Neural progenitor cell (in vitro differentiated cells): Measurements from ENCODE around the gene CPLANE1. TPM values are rescaled to one million over a fixed set of nuclear protein-coding genes. Genes with fewer than 3 reads are reported as not detected.
"Not testable (repeated sequence)": the region's sequence is repeated elsewhere in the genome, so short reads cannot be mapped to it uniquely, and the experiment has no call there.

ENCODE experiments used
- DNase-seq: peaks from one replicate; pipeline ENCODE4 v3.0.0-alpha.2; 2016; ENCODE audit warnings: low spot score
- H2AFZ ChIP-seq: fragments of 200-600 bp; sonication (generic); replicated peaks from 2 replicates; pipeline ENCODE4 v1.6.1; 2016; ENCODE audit warnings: antibody characterized with exemption
- H3F3A ChIP-seq: fragments of 200-600 bp; sonication (generic); 2 replicates; pipeline ENCODE4 v1.6.1; 2016; ENCODE audit warnings: antibody characterized with exemption, low read depth
- H3K27ac ChIP-seq: fragments of 200-600 bp; sonication (generic); 2 replicates; pipeline ENCODE4 v1.5.1; 2016; ENCODE audit warnings: mild to moderate bottlenecking
- H3K27me3 ChIP-seq: fragments of 200-600 bp; sonication (generic); 2 replicates; pipeline ENCODE4 v1.6.1; 2016; ENCODE audit warnings: mild to moderate bottlenecking, moderate library complexity
- H3K36me3 ChIP-seq: fragments of 200-600 bp; sonication (generic); 2 replicates; pipeline ENCODE4 v1.5.1; 2016
- H3K4me1 ChIP-seq: fragments of 200-600 bp; sonication (generic); 2 replicates; pipeline ENCODE4 v1.6.1; 2016; ENCODE audit warnings: mixed run types
- H3K4me2 ChIP-seq: fragments of 200-600 bp; sonication (generic); 2 replicates; pipeline ENCODE4 v1.6.1; 2016
- H3K4me3 ChIP-seq: fragments of 200-600 bp; sonication (generic); 2 replicates; pipeline ENCODE4 v1.5.1; 2016
- H3K79me2 ChIP-seq: fragments of 200-600 bp; sonication (generic); 2 replicates; pipeline ENCODE4 v1.6.1; 2016; ENCODE audit warnings: low read depth
- H3K9ac ChIP-seq: fragments of 200-600 bp; sonication (generic); 2 replicates; pipeline ENCODE4 v1.6.1; 2016
- H3K9me3 ChIP-seq: fragments of 200-600 bp; sonication (generic); 2 replicates; pipeline ENCODE4 v1.5.1; 2016; ENCODE audit warnings: low read depth
- H4K20me1 ChIP-seq: fragments of 200-600 bp; sonication (generic); 2 replicates; pipeline ENCODE4 v1.6.1; 2016; ENCODE audit warnings: low read depth
- H3K27ac Mint-ChIP-seq: 3 replicates; pipeline ENCODE4 v1.8.0; 2021; ENCODE audit warnings: mixed read lengths
- H3K27me3 Mint-ChIP-seq: 2 replicates; pipeline ENCODE4 v1.8.0; 2022; ENCODE audit warnings: low read depth, mild to moderate bottlenecking, inconsistent platforms, moderate library complexity, mixed read lengths; ENCODE audit not compliant: insufficient read depth
- H3K36me3 Mint-ChIP-seq: 3 replicates; pipeline ENCODE4 v1.8.0; 2021; ENCODE audit warnings: mixed read lengths
- H3K4me1 Mint-ChIP-seq: 3 replicates; pipeline ENCODE4 v1.8.0; 2021; ENCODE audit warnings: mixed read lengths
- H3K4me3 Mint-ChIP-seq: 3 replicates; pipeline ENCODE4 v1.8.0; 2021; ENCODE audit warnings: mild to moderate bottlenecking, moderate library complexity, mixed read lengths
- H3K9me3 Mint-ChIP-seq: 3 replicates; pipeline ENCODE4 v1.8.0; 2020; ENCODE audit warnings: mixed read lengths
- CTCF ChIP-seq: fragments of 200-600 bp; sonication (generic); IDR thresholded peaks from 2 replicates; pipeline ENCODE4 v1.5.1; 2017; ENCODE audit warnings: antibody characterized with exemption, mild to moderate bottlenecking
- EZH2 ChIP-seq: fragments of 200-600 bp; sonication (generic); IDR thresholded peaks from 2 replicates; pipeline ENCODE4 v1.6.1; 2017; ENCODE audit warnings: antibody characterized with exemption, mild to moderate bottlenecking, moderate library complexity
- EZH2phosphoT487 ChIP-seq: fragments of 200-600 bp; sonication (generic); IDR thresholded peaks from 2 replicates; pipeline ENCODE4 v1.6.1; 2017; ENCODE audit warnings: antibody characterized with exemption
- total RNA-seq: library from RNA; depleted of rRNA; stranded (reverse); fragments of >200 nt; gene quantifications from 2 replicates; pipeline ENCODE4 v1.2.3, GENCODE V29; 2015; ENCODE audit warnings: low replicate concordance

Gene CPLANE1
- total RNA-seq, 1 donor from 2014 or later: 23.4 TPM

- TF ChIP-seq CTCF (no peak), EZH2phosphoT487 (no peak), EZH2 (no peak)
- Mint-ChIP-seq H3K27ac (no peak overlapping the region), H3K4me1 (peaks cover 12% of the 10 kb centered on the region)
Measured at GRCh38 chr5:37226377-37226776, 22.8 kb downstream of the CPLANE1 start.

GRCh38 chr5:37222181-37222580 is 27.0 kb downstream of the CPLANE1 start:
- H3K4me3 ChIP-seq: no peak overlapping the region
- H3K4me2 ChIP-seq: no peak overlapping the region
- no peak overlapping the region for H3K4me3 Mint-ChIP-seq
- H3K27me3 ChIP-seq: no peaks in the 10 kb centered on the region
- H3K36me3 Mint-ChIP-seq: peaks cover 14% of the 10 kb centered on the region
- H2AFZ ChIP-seq: no peak overlapping the region
- H3K27ac Mint-ChIP-seq: no peak overlapping the region
- H3F3A ChIP-seq: no peaks in the 10 kb centered on the region
- no peak overlapping the region for H3K9ac ChIP-seq
- H4K20me1 ChIP-seq: no peaks in the 10 kb centered on the region
- no peak for TF ChIP-seq EZH2
- no peak for TF ChIP-seq CTCF
- TF ChIP-seq EZH2phosphoT487: no peak
- H3K36me3 ChIP-seq: no peaks in the 10 kb centered on the region
- no peaks in the 10 kb centered on the region for H3K9me3 Mint-ChIP-seq
- H3K27ac ChIP-seq: no peak overlapping the region
- peaks cover 12% of the 10 kb centered on the region for H3K4me1 Mint-ChIP-seq
- H3K79me2 ChIP-seq: no peaks in the 10 kb centered on the region
- no peaks in the 10 kb centered on the region for H3K27me3 Mint-ChIP-seq
- no peaks in the 10 kb centered on the region for H3K4me1 ChIP-seq
- no peak for DNase-seq
- H3K9me3 ChIP-seq: no peaks in the 10 kb centered on the region

More at GRCh38 chr5:37226377-37226776, 22.8 kb downstream of the CPLANE1 start:
- Histone ChIP-seq H3K4me3 (no peak overlapping the region), H3K27ac (no peak overlapping the region), H3K9me3 (no peaks in the 10 kb centered on the region), H4K20me1 (no peaks in the 10 kb centered on the region), H3K9ac (no peak overlapping the region), H2AFZ (no peak overlapping the region), H3K27me3 (no peaks in the 10 kb centered on the region), H3K36me3 (no peaks in the 10 kb centered on the region), H3K79me2 (no peaks in the 10 kb centered on the region), H3K4me1 (no peaks in the 10 kb centered on the region), H3F3A (no peaks in the 10 kb centered on the region), H3K4me2 (no peak overlapping the region)
- Mint-ChIP-seq H3K4me3 (no peak overlapping the region), H3K36me3 (peaks cover 18% of the 10 kb centered on the region), H3K27me3 (no peaks in the 10 kb centered on the region), H3K9me3 (no peaks in the 10 kb centered on the region)
- DNase-seq: no peak

- Mint-ChIP-seq H3K4me1 (peaks cover 12% of the 10 kb centered on the region), H3K36me3 (peaks cover 12% of the 10 kb centered on the region)
- H3F3A ChIP-seq, H3K4me3 Mint-ChIP-seq, H3K27ac Mint-ChIP-seq, H3K9me3 ChIP-seq, H3K4me1 ChIP-seq, DNase-seq, H3K4me3 ChIP-seq, H3K36me3 ChIP-seq, H3K79me2 ChIP-seq, H3K9me3 Mint-ChIP-seq, H3K27ac ChIP-seq, H3K4me2 ChIP-seq, H3K9ac ChIP-seq, H3K27me3 ChIP-seq, H2AFZ ChIP-seq, H3K27me3 Mint-ChIP-seq, H4K20me1 ChIP-seq: not testable (repeated sequence)
Measured at GRCh38 chr5:37220426-37220825, 28.8 kb downstream of the CPLANE1 start.

- not testable (repeated sequence) for H3K27ac ChIP-seq, DNase-seq, H3K4me3 Mint-ChIP-seq, H3K4me2 ChIP-seq, H2AFZ ChIP-seq, H3K9me3 ChIP-seq, H3K79me2 ChIP-seq, H3K9ac ChIP-seq, H3K27me3 ChIP-seq, H3K4me1 ChIP-seq, H3K27ac Mint-ChIP-seq, H3K27me3 Mint-ChIP-seq, H3F3A ChIP-seq, H3K4me3 ChIP-seq, H3K9me3 Mint-ChIP-seq, H3K36me3 ChIP-seq, H4K20me1 ChIP-seq
- Mint-ChIP-seq H3K36me3 (peaks cover 12% of the 10 kb centered on the region), H3K4me1 (peaks cover 12% of the 10 kb centered on the region)
Measured at GRCh38 chr5:37219384-37219783, 29.8 kb downstream of the CPLANE1 start.
